ENCODE measurements around the gene CRYBG1. TPM values are rescaled to one million over a fixed set of nuclear protein-coding genes. Genes with fewer than 3 reads are reported as not detected.

CRYBG1 gene
- total RNA-seq, 1 donor from 2014 or later, result 24.9 TPM

DNA sequence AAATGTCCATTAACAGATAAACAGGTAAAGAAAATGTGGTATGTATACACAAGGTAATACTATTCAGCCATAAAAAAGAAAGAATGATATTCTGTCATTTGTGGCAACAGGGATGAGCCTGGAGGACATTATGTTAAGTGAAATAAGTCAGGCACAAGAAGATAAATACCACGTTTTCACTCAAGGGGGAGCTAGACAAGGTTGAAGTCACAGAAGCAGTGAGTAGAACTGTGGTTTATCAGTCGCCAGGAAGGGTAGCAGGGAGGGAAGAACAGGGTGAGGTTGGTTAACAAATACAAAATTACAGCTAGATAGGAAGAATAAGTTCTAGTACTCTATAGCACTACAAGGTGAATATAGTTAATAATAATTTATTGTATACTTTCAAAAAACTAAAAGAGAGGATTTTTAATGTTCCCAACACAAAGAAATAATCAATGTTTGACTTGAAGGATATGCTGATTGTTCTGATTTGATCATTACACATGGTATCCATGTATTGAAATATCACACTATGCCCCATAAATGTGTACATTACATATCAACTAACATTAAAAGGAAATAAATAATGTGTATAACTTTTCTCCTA lies 247.7 kb downstream of the CRYBG1 start:
- no peaks in the 10 kb centered on the region for H3K27me3 ChIP-seq
- no peaks in the 10 kb centered on the region for H3K9me3 ChIP-seq
- intact Hi-C loops (cut with DNase I), result no loop called here
- H3K27ac ChIP-seq, result no peak overlapping the region
- H3K36me3 ChIP-seq, result no peaks in the 10 kb centered on the region
- ATAC-seq (peak; percentile 92), DNase-seq (no peak)
- TF ChIP-seq, protein P1, sequence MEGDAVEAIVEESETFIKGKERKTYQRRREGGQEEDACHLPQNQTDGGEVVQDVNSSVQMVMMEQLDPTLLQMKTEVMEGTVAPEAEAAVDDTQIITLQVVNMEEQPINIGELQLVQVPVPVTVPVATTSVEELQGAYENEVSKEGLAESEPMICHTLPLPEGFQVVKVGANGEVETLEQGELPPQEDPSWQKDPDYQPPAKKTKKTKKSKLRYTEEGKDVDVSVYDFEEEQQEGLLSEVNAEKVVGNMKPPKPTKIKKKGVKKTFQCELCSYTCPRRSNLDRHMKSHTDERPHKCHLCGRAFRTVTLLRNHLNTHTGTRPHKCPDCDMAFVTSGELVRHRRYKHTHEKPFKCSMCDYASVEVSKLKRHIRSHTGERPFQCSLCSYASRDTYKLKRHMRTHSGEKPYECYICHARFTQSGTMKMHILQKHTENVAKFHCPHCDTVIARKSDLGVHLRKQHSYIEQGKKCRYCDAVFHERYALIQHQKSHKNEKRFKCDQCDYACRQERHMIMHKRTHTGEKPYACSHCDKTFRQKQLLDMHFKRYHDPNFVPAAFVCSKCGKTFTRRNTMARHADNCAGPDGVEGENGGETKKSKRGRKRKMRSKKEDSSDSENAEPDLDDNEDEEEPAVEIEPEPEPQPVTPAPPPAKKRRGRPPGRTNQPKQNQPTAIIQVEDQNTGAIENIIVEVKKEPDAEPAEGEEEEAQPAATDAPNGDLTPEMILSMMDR (IDR thresholded peaks at IDR 0.05), result peak; percentile 68
- H3K4me1 ChIP-seq, result no peaks in the 10 kb centered on the region
- no peak overlapping the region for H3K4me3 ChIP-seq

DNA sequence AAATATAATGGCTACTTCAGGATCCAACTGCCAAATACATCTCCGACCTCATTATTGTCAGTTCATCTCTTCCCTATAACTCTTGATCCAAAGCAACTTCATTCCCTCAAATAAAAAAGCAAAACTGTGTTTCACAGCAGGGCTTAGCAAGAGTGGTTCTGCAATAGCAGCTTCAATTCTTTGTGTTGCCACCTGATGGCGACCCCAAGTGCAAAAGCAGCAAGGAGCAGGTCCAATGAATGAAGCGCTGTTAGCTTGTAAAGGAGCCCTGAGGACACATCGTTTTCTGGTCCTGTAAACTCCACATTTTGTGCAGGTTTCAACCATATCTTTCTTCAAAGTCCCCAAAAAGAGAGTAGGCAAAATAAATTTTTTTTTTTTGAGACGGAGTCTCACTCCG lies 249.2 kb downstream of the CRYBG1 start:
- no peak for DNase-seq
- intact Hi-C loops (cut with DNase I), result no loop called here
- no peaks in the 10 kb centered on the region for H3K36me3 ChIP-seq
- TF ChIP-seq, protein P1 (IDR thresholded peaks at IDR 0.05), result peak; percentile 10
- H3K9me3 ChIP-seq, result no peaks in the 10 kb centered on the region
- no peaks in the 10 kb centered on the region for H3K4me1 ChIP-seq
- no peak overlapping the region for H3K27ac ChIP-seq
- ATAC-seq, result no peak
- no peak overlapping the region for H3K4me3 ChIP-seq
- no peaks in the 10 kb centered on the region for H3K27me3 ChIP-seq

DNA sequence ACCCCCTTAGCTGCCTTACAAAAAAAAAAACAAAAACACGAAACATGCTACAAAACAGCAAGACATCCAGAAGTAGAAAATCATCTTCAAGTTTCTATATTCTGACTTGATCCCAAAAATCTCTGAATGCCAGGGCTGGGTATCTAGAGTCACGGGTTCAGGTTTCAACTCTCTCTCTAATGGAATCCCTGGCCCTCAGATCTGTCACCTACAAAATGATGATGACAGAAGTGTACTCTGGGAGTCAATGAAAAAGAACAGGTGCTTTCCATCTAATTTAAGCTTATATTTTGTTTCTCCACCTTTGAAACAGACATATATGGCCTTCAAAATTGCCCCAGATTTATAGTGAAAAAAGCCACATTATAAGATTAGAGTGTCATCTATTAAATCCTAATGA lies 250.5 kb downstream of the CRYBG1 start:
- no peaks in the 10 kb centered on the region for H3K36me3 ChIP-seq
- H3K4me1 ChIP-seq, result no peaks in the 10 kb centered on the region
- ATAC-seq, result no peak
- TF ChIP-seq, protein P1 (IDR thresholded peaks at IDR 0.05), result no peak
- H3K27me3 ChIP-seq, result no peaks in the 10 kb centered on the region
- intact Hi-C loops (cut with DNase I), result no loop called here
- H3K4me3 ChIP-seq, result no peak overlapping the region
- DNase-seq, result no peak
- H3K9me3 ChIP-seq, result no peaks in the 10 kb centered on the region
- no peak overlapping the region for H3K27ac ChIP-seq

DNA sequence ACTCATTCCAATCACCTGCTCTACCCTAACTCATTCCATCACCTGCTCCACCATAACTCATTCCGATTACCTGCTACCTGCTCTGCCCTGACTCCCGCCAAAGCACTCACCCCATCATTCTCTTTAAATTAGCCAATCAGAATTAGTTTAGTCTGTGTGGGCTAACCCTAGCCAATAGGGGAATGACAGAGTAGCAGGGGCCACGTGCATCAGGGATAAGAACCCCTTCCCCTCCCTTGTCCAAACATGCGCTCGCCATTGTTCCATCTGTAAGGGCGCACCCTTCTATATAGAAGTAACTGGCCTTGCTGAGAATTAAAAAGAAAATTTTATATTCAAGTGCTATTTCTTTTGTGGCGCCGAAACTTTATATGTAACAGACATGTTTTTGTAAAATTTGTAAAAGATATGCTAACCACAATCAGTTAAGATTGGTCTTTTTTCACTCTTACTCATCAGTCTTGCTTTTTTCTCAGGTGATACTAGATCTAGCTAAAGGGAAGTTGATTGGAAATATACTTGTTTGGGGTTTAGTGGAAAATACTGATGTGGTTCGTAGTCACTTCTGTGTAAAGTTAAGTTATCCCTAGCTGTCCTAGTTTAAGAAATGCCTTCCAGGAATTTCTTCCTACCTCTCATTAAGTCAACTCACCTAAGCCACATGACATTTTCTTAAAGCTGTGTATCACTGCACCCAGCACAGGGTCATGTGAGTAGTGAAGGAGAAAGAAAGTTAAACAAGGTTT lies 252.3 kb downstream of the CRYBG1 start:
- intact Hi-C loops (cut with DNase I), result no loop called here
- TF ChIP-seq, protein P1 (IDR thresholded peaks at IDR 0.05), result no peak
- no peak overlapping the region for H3K4me3 ChIP-seq
- no peak for DNase-seq
- no peaks in the 10 kb centered on the region for H3K27me3 ChIP-seq
- H3K27ac ChIP-seq, result no peak overlapping the region
- no peaks in the 10 kb centered on the region for H3K4me1 ChIP-seq
- H3K9me3 ChIP-seq, result no peaks in the 10 kb centered on the region
- no peak for ATAC-seq
- no peaks in the 10 kb centered on the region for H3K36me3 ChIP-seq

DNA sequence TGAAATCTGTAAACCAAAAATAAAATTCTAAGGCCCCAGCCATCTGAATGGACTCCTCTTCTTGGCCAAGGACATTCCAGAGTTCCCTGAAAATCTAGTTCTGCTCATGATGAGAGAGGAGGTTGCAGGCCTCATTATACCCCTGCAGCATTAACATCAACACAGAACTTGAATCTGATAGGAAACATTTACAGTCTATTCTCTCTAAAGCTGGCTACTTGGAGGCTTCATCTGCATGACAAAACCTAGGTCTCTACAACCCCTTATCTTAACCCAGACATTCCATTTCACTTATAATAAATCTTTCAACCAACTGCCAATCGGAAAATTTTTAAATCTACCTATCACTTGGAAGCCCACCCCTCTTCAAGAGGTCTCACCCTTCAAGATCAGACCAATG lies 253.1 kb downstream of the CRYBG1 start:
- DNase-seq (no peak), ATAC-seq (no peak)
- intact Hi-C loops (cut with DNase I), result no loop called here
- H3K4me1 ChIP-seq, result no peaks in the 10 kb centered on the region
- TF ChIP-seq, protein P1 (IDR thresholded peaks at IDR 0.05), result no peak
- no peaks in the 10 kb centered on the region for H3K9me3 ChIP-seq
- H3K4me3 ChIP-seq, result no peak overlapping the region
- H3K36me3 ChIP-seq, result no peaks in the 10 kb centered on the region
- H3K27ac ChIP-seq, result no peak overlapping the region
- no peaks in the 10 kb centered on the region for H3K27me3 ChIP-seq

Measured in upper lobe of right lung (tissue), 1 donor.